Esophagus muscularis mucosa (tissue), 4 donors: ENCODE data around the gene OR4K1.

Source experiments
- EP300 ChIP-seq: sonication (generic); formaldehyde crosslinking; IDR thresholded peaks from one replicate; pipeline ENCODE4 v1.6.1; 2017; ENCODE audit warnings: antibody characterized with exemption
- POLR2A ChIP-seq: fragments of 450-650 bp; IDR thresholded peaks from one replicate; pipeline ENCODE4 v1.6.1; 2017; ENCODE audit warnings: antibody characterized with exemption, moderate library complexity, mild to moderate bottlenecking, low read depth
- POLR2AphosphoS5 ChIP-seq, 2 donors: sonication (generic); formaldehyde crosslinking; IDR thresholded peaks; one replicate each; pipeline ENCODE4 v1.6.1; 2017; ENCODE audit warnings: antibody characterized with exemption in 2 of 2
- TF ChIP-seq, protein P1 (sequence below), 3 experiments: fragments of 200-600 bp in 2 of 3; fragments of 450-650 bp in 1 of 3; sonication (generic) in 2 of 3; IDR thresholded peaks; one replicate each; pipeline ENCODE4 v1.5.1; 2017 to 2019; ENCODE audit warnings: antibody characterized with exemption in 3 of 3, mild to moderate bottlenecking in 2 of 3, moderate library complexity in 1 of 3

DNA sequence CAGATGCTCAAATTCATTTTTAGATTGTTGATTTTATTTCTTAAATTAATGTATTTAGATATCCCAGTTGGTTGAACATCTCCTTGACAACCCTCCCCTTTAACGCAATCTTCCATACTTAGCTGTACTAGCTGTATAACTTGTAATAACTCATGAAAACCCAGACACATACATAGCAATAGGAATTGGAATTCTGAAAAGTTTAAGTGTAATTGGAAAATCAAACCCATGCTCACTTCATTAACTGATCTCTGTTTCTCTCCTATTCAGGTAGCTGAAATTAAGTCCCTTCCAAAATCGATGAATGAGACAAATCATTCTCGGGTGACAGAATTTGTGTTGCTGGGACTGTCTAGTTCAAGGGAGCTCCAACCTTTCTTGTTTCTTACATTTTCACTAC, 44.6 kb downstream of the OR4K1 start, which contains the start of gene OR4K15:
- TF ChIP-seq POLR2A (no peak), EP300 (no peak), POLR2AphosphoS5 (IDR thresholded peaks at IDR 0.05) (no peak)
- TF ChIP-seq, protein P1, sequence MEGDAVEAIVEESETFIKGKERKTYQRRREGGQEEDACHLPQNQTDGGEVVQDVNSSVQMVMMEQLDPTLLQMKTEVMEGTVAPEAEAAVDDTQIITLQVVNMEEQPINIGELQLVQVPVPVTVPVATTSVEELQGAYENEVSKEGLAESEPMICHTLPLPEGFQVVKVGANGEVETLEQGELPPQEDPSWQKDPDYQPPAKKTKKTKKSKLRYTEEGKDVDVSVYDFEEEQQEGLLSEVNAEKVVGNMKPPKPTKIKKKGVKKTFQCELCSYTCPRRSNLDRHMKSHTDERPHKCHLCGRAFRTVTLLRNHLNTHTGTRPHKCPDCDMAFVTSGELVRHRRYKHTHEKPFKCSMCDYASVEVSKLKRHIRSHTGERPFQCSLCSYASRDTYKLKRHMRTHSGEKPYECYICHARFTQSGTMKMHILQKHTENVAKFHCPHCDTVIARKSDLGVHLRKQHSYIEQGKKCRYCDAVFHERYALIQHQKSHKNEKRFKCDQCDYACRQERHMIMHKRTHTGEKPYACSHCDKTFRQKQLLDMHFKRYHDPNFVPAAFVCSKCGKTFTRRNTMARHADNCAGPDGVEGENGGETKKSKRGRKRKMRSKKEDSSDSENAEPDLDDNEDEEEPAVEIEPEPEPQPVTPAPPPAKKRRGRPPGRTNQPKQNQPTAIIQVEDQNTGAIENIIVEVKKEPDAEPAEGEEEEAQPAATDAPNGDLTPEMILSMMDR (IDR thresholded peaks at IDR 0.05) = no peak
